ENCODE data around the gene GPR33. TPM values are rescaled to one million over a fixed set of nuclear protein-coding genes. Genes with fewer than 3 reads are reported as not detected.

Gene GPR33
- polyA plus RNA-seq, 1 of the 3 experiments (the other 2 are of a cell fraction) = not detected

GRCh38 chr14:31466554-31466953, 21.3 kb downstream of the GPR33 start:
- Histone ChIP-seq H3K9me2 (no peaks in the 10 kb centered on the region), H3K27ac (ENCODE audit: low read depth in 2 of 2, low read length in 1 of 2) (no peak overlapping the region), H3K4me2 (no peak overlapping the region), H3F3A (replicated peaks; ENCODE audit: insufficient read depth) (no peaks in the 10 kb centered on the region), H3K9me3 (no peaks in the 10 kb centered on the region), H4K20me1 (ENCODE audit: insufficient read depth) (no peaks in the 10 kb centered on the region), H3K79me2 (ENCODE audit: insufficient read depth) (no peaks in the 10 kb centered on the region), H2AFZ (ENCODE audit: low read depth) (no peak overlapping the region), H3K4me3 (ENCODE audit: low read depth in 2 of 2, low read length in 1 of 2) (no peak overlapping the region), H3K9ac (no peak overlapping the region), H3K27me3 (ENCODE audit: insufficient read depth) (no peaks in the 10 kb centered on the region; the same call in 1 of the 2 replicates), H3K36me3 (replicated peaks in 1 of 2; ENCODE audit: control insufficient read depth in 1 of 2, insufficient read depth in 2 of 2, low read length in 1 of 2) (no peaks in the 10 kb centered on the region), H3K4me1 (ENCODE audit: control insufficient read depth in 1 of 2, insufficient read depth in 2 of 2, low read depth in 1 of 2, low read length in 1 of 2) (no peaks in the 10 kb centered on the region; a peak in 1 of 4 replicates)
- ChIA-PET CTCF (no interaction called here), POLR2A (no interaction called here)
- no peak for DNase-seq
- no peak for TF ChIP-seq PBX3 (IDR thresholded peaks at IDR 0.05)
- TF ChIP-seq SIN3A (IDR thresholded peaks at IDR 0.05; ENCODE audit: borderline replicate concordance, low read depth, low read length) = no peak
- TF ChIP-seq CTCF (IDR thresholded peaks at IDR 0.05) = no peak
- TF ChIP-seq FOSL2 (IDR thresholded peaks at IDR 0.05; ENCODE audit: borderline replicate concordance, low read depth) = no peak
- TF ChIP-seq CHD2 (IDR thresholded peaks at IDR 0.05; ENCODE audit: low read length, partially characterized antibody) = no peak
- no peak for TF ChIP-seq TAF1 (IDR thresholded peaks at IDR 0.05; ENCODE audit: borderline replicate concordance, low read depth, low read length)
- no peak for TF ChIP-seq EZH2phosphoT487 (IDR thresholded peaks at IDR 0.05; ENCODE audit: borderline replicate concordance, low read depth)
- no peak for TF ChIP-seq EP300 (IDR thresholded peaks at IDR 0.05; ENCODE audit: borderline replicate concordance in 1 of 2, low read depth in 1 of 2, low read length in 1 of 2)
- no peak for TF ChIP-seq IRF3 (IDR thresholded peaks at IDR 0.05; ENCODE audit: low read depth, low read length)
- TF ChIP-seq MXI1 (IDR thresholded peaks at IDR 0.05; ENCODE audit: low read depth, low read length) = no peak
- no peak for TF ChIP-seq SMC3 (IDR thresholded peaks at IDR 0.05; ENCODE audit: low read depth, low read length)
- TF ChIP-seq POLR2AphosphoS5 (IDR thresholded peaks at IDR 0.05; ENCODE audit: low read depth, low read length) = no peak
- TF ChIP-seq RAD21 (IDR thresholded peaks at IDR 0.05; ENCODE audit: low read length) = no peak
- no peak for TF ChIP-seq FOXJ3 (CRISPR knock-in tag; IDR thresholded peaks at IDR 0.05)
- 91% methylated on average over 6 of the region's 6 CpGs for WGBS (ENCODE audit: low lambda C conversion rate)

GRCh38 chr14:31465111-31465510, 22.7 kb downstream of the GPR33 start:
- Histone ChIP-seq H2AFZ (ENCODE audit: low read depth) (no peak overlapping the region), H3K4me2 (no peak overlapping the region), H3K9me3 (no peaks in the 10 kb centered on the region), H3F3A (replicated peaks; ENCODE audit: insufficient read depth) (no peaks in the 10 kb centered on the region), H3K9me2 (no peaks in the 10 kb centered on the region), H3K9ac (no peak overlapping the region), H3K27ac (ENCODE audit: low read depth in 2 of 2, low read length in 1 of 2) (no peak overlapping the region; a peak in 1 of 4 replicates), H4K20me1 (ENCODE audit: insufficient read depth) (no peaks in the 10 kb centered on the region), H3K79me2 (ENCODE audit: insufficient read depth) (no peaks in the 10 kb centered on the region), H3K27me3 (ENCODE audit: insufficient read depth) (no peaks in the 10 kb centered on the region; the same call in 1 of the 2 replicates), H3K4me1 (ENCODE audit: control insufficient read depth in 1 of 2, insufficient read depth in 2 of 2, low read depth in 1 of 2, low read length in 1 of 2) (no peaks in the 10 kb centered on the region; a peak in 1 of 4 replicates), H3K36me3 (replicated peaks in 1 of 2; ENCODE audit: control insufficient read depth in 1 of 2, insufficient read depth in 2 of 2, low read length in 1 of 2) (no peaks in the 10 kb centered on the region), H3K4me3 (ENCODE audit: low read depth in 2 of 2, low read length in 1 of 2) (no peak overlapping the region)
- ChIA-PET POLR2A (no interaction called here), CTCF (interaction anchor here (2.2 kb wide), 1 partner anchor 790 kb away, joined by 4 read pairs; no protein-coding TSS in a partner anchor)
- no peak for DNase-seq
- TF ChIP-seq RCOR1 (IDR thresholded peaks at IDR 0.05; ENCODE audit: low read length) = no peak
- TF ChIP-seq ELF1 (IDR thresholded peaks at IDR 0.05) = no peak
- no peak for TF ChIP-seq NFIC (IDR thresholded peaks at IDR 0.05; ENCODE audit: borderline replicate concordance)
- no peak for TF ChIP-seq SIN3A (IDR thresholded peaks at IDR 0.05; ENCODE audit: borderline replicate concordance, low read depth, low read length)
- no peak for TF ChIP-seq USF1 (IDR thresholded peaks at IDR 0.05; ENCODE audit: borderline replicate concordance, low read depth)
- no peak for TF ChIP-seq CTCF (IDR thresholded peaks at IDR 0.05)
- no peak for TF ChIP-seq MEF2A (IDR thresholded peaks at IDR 0.05; ENCODE audit: borderline replicate concordance, low read depth)
- TF ChIP-seq FOSL2 (IDR thresholded peaks at IDR 0.05; ENCODE audit: borderline replicate concordance, low read depth) = no peak
- no peak for TF ChIP-seq RXRA (IDR thresholded peaks at IDR 0.05; ENCODE audit: borderline replicate concordance, low read depth)
- no peak for TF ChIP-seq RAD21 (IDR thresholded peaks at IDR 0.05; ENCODE audit: low read length)
